Urothelium cell line (cell line): ENCODE measurements around the gene SIMC1.

Experiments
- DNase-seq: peaks from one replicate; pipeline ENCODE4 v3.0.0; 2011; ENCODE audit warnings: low spot score, mixed read lengths
- FAIRE-seq: peaks from 2 replicates; lab custom pipeline; 2011; peaks lifted over from hg19 to GRCh38; lab: Jason Lieb, UNC

SIMC1 gene

GRCh38 chr5:176387384-176387925 is 149.2 kb downstream of the SIMC1 start:
- no peak for FAIRE-seq
- no peak for DNase-seq

DNA sequence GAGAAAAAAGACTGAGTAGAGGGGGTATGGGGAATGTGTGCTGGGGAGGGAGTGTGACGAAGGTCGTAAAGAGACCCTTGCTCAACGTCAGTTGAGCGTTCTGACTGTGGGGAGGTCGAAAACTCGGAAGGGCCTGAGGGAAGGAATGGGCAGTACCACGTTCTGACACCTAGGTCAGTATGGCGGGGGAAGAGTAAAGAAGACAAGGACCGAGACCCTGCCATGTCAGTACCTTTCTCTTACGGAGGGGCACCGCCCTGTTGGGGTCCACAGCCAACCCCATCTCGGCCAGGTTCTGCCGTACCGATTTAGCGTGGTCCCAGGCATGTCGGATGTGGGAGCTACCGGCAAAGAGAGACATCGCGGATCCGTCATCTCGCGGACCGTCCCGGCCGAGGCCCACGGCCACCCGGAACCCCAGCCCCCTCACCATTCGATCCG is 149.8 kb downstream of the SIMC1 start:
- DNase-seq (no peak), FAIRE-seq (no peak)

- DNase-seq (peak; percentile 96), FAIRE-seq (no peak)
Observed at GRCh38 chr5:176388444-176389134, 150.4 kb downstream of the SIMC1 start, which contains the start of the genes HIGD2A and NOP16. Gene HIGD2A (plus strand): TSS chr5:176388751. CDS start chr5:176388820, 69 bp downstream. Gene NOP16 (minus strand): TSS chr5:176388598. CDS start chr5:176388539, 59 bp downstream.

DNA sequence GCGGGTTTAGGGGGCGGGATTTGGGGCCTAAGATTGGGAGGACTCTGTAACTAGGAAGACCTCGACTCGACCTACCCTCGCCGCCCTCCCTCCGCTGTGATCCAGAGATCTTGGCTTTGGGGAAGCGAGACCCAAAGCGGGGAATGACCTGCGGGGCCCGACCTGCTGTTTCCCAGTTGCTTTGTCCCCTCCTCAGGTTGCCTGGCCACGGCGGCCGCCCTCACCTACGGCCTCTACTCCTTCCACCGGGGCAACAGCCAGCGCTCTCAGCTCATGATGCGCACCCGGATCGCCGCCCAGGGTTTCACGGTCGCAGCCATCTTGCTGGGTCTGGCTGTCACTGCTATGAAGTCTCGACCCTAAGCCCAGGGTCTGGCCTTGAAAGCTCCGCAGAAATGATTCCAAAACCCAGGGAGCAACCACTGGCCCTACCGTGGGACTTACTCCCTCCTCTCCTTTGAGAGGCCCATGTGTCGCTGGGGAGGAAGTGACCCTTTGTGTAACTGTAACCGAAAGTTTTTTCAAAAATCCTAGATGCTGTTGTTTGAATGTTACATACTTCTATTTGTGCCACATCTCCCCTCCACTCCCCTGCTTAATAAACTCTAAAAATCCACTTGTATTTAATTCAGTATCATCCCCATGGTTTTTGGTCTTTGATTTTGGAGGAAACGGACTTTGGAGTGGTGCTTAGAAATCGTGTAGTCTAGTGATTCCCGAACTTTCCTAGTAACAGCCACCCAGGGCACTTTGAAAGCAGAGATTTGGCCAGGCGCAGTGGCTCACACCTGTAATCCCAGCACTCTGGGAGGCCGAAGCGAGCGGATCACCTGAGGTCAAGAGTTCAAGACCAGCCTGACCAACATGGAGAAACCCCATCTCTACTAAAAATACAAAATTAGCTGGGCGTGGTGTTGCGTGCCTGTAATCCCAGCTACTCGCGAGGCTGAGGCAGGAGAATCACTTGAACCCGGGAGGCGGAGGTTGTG is 151.2 kb downstream of the SIMC1 start:
- no peak for FAIRE-seq
- DNase-seq = no peak

DNA sequence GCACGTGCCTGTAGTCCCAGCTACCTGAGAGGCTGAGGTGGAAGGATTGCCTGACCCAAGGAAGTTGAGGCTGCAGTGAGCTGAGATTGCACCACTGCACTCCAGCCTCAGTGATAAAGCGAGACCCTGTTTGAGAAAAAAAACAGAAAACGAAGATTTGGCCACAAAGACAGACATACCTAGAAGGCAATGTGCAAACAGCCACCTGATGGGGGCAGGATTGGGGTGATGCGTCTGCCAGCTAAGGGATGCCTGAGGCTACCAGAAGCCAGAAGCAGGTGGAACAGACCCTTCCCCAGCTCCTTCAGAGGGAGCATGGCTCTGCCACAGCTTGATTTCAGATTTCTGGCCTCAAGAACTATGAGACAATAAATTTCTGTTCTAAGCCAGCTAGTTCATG is 153.3 kb downstream of the SIMC1 start:
- FAIRE-seq (no peak), DNase-seq (no peak)

DNA sequence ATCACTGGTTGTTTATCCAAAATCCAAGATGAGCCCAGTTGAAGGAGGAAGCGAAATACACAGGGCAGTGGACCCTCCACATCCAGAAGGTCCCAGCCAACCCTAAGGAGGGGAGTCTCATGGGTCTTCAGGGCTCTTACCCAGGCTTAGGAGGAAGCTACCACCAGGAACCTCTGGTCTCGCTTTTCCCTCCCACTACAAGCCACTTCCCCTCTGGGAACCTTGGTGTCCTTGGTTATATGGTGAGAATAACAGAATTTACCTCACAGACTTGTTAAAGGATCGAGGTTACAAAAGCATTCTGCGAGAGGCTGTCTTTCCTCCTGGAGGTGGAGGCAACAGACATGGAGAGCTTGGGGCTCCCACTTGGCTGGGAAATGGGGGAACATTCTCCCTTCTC is 153.8 kb downstream of the SIMC1 start:
- no peak for DNase-seq
- FAIRE-seq = no peak

DNA sequence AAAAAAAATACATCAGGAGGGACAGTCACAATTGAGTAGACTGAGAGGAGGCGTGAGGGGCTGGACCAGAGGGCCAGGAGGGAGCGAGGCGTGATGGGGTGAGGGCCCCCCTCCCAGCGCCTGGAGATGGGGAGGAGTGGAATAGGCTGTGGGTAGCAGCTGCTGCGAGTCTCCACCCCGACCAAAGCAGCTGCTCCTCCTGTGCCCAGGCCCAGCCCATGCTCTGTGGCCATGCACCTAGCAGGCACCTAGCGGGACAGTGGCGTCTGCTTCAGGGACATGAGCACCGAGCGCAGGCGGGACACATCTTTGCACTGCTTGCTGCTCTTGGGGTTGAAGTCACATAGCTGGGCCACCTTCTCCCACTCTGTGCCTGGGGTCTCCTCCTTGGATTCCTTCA is 154.3 kb downstream of the SIMC1 start:
- FAIRE-seq (no peak), DNase-seq (no peak)

DNA sequence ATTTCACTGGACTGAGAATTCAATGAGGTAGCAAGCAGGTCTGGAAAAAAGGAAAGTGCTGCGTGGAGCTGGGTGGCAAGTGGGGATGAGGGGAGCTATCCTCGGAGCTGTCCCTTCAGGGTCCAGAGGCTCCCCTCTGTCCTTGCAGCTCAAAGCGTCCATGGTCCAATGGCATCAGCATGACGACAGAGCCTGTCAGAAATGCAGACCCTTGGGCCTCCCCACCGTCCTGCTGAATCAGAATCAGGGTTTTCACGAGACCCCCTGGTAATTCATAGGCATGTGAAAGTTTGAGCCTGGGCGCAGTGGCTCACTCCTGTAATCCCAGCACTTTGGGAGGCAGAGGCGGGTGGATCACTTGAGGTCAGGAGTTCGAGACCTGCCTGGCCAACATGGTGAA is 155.9 kb downstream of the SIMC1 start:
- FAIRE-seq (no peak), DNase-seq (no peak)

- FAIRE-seq (no peak), DNase-seq (no peak)
Observed at GRCh38 chr5:176394881-176395675, 156.9 kb downstream of the SIMC1 start.
